AG09319 (cell line): ENCODE results near the gene FBXW7.

Source experiments
- DNase-seq: peaks from one replicate; pipeline ENCODE4 v3.0.0-alpha.2; 2010; ENCODE audit warnings: low read depth; ENCODE audit errors: extremely low read depth
- TF ChIP-seq, protein P1 (sequence below): IDR thresholded peaks from 2 replicates; pipeline ENCODE4 v1.5.1; 2011; ENCODE audit warnings: low read depth, mild to moderate bottlenecking, inconsistent platforms, low read length, moderate library complexity

The FBXW7 gene

DNA sequence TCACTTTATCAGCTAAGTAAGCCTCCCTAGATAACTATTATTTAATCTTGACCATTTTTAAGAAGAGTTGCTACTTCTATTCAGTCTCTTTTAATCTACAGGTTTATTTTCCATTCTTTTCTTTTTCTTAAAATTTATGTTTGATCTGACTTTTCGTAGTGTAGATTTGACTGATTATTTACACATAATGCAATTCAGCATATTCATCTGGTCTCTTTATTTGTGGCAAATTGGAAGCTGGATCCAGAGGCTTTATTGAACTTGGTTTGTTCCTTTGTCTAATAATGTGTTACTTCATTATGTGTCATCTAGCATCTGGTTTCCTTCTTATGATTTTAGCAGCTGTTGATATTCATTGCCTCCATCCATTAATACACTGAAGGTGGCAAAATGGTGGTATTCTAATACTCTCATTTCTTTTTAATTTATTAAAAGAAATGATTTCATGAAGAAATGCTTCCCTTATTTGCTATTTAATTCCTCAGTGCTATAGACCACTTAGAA, 113.0 kb downstream of the FBXW7 start:
- DNase-seq: no peak
- TF ChIP-seq, protein P1, sequence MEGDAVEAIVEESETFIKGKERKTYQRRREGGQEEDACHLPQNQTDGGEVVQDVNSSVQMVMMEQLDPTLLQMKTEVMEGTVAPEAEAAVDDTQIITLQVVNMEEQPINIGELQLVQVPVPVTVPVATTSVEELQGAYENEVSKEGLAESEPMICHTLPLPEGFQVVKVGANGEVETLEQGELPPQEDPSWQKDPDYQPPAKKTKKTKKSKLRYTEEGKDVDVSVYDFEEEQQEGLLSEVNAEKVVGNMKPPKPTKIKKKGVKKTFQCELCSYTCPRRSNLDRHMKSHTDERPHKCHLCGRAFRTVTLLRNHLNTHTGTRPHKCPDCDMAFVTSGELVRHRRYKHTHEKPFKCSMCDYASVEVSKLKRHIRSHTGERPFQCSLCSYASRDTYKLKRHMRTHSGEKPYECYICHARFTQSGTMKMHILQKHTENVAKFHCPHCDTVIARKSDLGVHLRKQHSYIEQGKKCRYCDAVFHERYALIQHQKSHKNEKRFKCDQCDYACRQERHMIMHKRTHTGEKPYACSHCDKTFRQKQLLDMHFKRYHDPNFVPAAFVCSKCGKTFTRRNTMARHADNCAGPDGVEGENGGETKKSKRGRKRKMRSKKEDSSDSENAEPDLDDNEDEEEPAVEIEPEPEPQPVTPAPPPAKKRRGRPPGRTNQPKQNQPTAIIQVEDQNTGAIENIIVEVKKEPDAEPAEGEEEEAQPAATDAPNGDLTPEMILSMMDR: no peak

DNA sequence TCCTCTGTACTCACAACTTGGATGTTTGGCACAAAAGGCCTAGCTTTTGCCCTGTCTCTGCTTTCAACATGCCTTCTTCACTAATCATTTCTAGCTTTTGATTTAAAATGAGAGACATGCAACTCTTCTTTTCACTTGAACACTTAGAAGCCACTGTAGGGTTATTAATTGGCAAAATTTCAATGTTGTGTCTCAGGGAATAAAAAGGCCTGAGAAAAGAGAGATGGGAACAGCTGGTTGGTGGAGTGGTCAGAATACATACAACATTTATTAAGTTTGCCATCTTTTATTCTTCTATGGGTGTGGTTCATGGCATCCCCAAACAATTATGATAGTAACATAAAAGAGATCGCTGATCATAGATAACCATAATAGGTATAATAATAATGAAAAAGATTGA, 114.3 kb downstream of the FBXW7 start:
- DNase-seq: no peak
- TF ChIP-seq, protein P1: no peak

DNA sequence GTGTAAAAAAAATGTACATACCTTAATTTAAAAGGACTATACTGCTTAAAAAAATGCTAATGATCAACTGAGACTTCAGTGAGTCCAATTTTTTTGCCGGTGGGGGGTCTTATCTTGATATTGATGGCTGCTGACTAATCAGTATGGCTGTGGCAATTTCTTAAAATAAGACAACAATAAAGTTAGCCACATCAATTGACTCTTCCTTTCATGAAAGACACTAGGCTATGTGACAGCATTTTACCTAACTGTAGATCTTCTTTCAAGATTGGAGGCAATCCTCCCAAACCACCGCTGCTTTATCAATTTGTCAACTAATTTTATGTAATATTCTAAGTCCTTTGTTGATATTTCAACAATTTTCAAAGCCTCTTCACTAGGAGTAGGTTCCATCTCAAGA, 116.1 kb downstream of the FBXW7 start:
- no peak for DNase-seq
- TF ChIP-seq, protein P1: no peak

DNA sequence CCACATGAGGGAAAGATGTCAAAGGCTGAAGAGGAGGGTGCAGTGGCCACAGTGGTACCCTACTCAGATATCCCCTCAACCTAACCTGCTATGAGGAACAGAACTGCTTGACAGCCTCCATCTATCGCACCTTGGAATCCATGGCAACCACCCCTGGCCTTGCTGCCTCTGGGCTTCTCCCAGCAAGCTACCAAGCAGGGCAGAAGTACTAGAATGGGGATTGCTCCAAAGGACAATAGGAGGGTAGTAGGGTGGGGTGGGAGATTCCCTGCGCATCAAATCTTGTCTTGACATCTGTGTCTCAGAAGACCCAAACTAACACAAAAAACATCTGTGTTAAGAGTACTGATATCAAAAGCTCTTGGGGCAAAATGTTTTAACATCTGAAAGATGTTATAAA, 118.2 kb downstream of the FBXW7 start:
- no peak for DNase-seq
- TF ChIP-seq, protein P1: no peak

DNA sequence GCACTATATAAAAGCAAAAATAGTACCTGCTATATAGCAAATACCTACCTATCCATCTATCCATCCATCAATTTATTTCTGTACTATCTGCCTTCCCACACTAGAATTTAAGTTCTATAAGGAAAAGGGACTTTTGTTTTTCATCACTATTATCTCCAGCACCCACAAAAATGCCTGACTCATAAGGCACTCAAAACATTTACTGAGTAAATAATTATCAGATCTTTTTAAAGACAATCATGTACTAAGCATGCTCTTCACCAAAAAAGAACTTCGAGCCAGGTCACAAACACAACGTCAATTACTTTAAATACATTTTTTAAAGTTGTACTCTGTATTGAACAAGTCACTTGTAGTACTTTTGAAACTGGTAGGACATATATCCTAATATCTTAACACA, 119.9 kb downstream of the FBXW7 start:
- no peak for DNase-seq
- TF ChIP-seq, protein P1: no peak

DNA sequence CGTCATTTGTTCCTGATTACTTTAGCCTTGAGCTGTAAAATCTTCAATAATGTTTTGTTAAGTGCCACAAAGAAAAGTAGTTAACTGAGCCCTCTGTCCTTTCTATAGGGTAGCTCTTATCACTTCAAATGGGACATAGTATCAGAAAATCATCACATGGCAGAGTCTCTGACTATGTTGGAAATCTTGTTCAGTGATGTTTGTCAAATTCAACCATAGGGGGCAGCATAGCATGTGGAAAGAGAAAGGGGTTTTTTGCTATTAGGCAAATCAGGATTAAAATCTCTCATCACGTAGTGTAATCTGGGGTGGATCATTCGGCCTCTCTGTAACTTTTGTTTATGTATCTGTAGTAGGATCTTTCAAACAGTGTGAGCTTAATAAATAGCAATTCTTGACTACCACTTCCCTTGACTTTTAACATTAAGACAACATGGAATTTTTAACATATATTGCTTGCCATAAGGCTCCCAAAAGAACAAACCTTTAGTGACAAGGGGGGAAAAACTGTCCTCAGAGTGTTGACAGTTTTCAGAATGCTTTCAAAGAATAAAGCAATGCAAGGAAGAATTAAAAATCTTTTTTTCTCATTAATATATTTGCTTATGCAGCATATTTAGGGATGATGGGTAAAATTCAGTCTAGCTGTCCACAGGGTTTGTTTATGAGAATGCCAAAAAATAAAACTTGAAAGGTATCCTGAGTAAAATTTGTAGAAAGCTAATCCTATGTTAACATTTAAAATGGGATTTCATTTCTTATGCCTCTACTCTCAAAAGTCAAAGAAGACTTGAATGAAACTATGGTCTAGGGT, 127.2 kb downstream of the FBXW7 start:
- TF ChIP-seq, protein P1: peak; percentile 58
- DNase-seq: no peak

DNA sequence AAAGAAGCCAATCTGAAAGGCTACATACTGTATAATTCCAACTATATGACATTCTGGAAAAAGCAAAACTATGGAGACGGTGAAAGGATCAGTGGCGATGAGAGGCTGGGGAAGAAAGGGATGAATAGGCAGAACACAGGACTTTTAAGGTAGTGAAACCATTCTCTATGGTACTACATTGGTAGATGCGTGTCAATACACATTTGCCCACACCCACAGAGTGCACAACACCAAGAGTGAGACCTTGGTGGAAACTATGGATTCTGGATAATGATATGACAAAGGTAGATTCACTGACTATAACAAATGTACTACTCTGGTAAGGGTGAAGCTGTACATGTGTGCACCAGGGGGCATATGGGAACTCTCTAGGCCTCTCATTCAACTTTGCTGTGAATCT, 134.5 kb downstream of the FBXW7 start:
- no peak for DNase-seq
- TF ChIP-seq, protein P1: no peak
